ENCODE data around the gene PITPNC1. TPM values are rescaled to one million over a fixed set of nuclear protein-coding genes. Genes with fewer than 3 reads are reported as not detected.
"Not testable (repeated sequence)": the region's sequence is repeated elsewhere in the genome, so short reads cannot be mapped to it uniquely, and the experiment has no call there.

The PITPNC1 gene
- total RNA-seq, 1 experiment from 2014 or later: 4.2 TPM

DNA sequence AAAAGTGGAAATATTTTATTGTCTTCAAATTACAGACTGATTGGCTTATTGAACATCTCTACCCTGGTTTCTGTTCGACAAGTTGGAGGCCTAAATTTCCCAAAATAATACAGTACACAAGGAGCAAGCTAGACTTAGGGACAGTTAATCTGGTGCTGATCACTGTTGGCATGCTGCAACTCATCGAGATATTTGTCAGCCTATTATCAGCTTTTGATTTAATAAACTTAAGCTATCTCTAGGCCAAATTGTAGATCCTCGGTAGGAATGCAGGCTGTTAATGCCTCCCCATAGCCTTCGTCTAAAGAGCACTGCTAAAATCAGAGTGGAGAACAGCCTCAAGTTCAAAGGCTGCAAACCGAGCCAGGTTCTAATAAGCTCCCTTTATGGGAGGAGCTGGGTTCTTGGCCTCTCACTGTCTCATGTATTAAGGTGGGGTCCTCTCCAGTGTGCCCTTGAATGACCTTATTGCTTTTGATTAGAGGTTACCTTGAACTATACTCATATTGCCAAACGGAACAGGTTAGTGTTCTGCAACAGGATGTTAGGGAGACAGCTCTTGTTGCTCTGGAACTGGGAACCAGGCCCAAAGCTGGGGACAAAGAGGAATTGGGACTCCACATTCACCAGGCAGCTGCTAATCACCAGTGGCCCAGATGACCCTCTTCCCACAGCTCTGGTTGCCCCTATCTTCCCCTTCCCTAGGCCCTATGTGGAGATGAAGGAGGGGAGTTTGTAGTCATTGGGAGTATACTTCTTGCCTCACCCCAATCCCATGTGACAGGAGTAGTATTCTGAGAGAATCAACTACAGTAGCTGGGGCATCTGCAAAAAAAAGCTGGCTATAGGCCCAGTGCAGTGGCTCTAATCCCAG lies 271.2 kb downstream of the PITPNC1 start:
- Mint-ChIP-seq H3K4me3 (ENCODE audit: unreplicated experiment) (no peak overlapping the region), H3K4me1 (ENCODE audit: low read depth, unreplicated experiment) (no peaks in the 10 kb centered on the region), H3K36me3 (ENCODE audit: insufficient read depth, unreplicated experiment) (no peaks in the 10 kb centered on the region), H3K27ac (ENCODE audit: unreplicated experiment) (no peak overlapping the region), H3K9me3 (ENCODE audit: unreplicated experiment) (no peaks in the 10 kb centered on the region), H3K27me3 (ENCODE audit: insufficient read depth, unreplicated experiment) (no peaks in the 10 kb centered on the region)
- TF ChIP-seq, protein P1, sequence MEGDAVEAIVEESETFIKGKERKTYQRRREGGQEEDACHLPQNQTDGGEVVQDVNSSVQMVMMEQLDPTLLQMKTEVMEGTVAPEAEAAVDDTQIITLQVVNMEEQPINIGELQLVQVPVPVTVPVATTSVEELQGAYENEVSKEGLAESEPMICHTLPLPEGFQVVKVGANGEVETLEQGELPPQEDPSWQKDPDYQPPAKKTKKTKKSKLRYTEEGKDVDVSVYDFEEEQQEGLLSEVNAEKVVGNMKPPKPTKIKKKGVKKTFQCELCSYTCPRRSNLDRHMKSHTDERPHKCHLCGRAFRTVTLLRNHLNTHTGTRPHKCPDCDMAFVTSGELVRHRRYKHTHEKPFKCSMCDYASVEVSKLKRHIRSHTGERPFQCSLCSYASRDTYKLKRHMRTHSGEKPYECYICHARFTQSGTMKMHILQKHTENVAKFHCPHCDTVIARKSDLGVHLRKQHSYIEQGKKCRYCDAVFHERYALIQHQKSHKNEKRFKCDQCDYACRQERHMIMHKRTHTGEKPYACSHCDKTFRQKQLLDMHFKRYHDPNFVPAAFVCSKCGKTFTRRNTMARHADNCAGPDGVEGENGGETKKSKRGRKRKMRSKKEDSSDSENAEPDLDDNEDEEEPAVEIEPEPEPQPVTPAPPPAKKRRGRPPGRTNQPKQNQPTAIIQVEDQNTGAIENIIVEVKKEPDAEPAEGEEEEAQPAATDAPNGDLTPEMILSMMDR (IDR thresholded peaks at IDR 0.05; ENCODE audit: insufficient read depth in 1 of 2, low read depth in 1 of 2, low read length in 1 of 2, severe bottlenecking in 1 of 2, unreplicated experiment in 1 of 2): no peak
- no peaks in the 10 kb centered on the region for H3K4me1 ChIP-seq
- BruUV-seq (replicated peaks): no TSS peak
- intact Hi-C loops (cut with micrococcal nuclease; ENCODE audit: unreplicated experiment): no loop called here
- H3K9me3 ChIP-seq: no peaks in the 10 kb centered on the region
- CTCF ChIA-PET: no interaction called here
- H3K4me3 ChIP-seq (ENCODE audit: low read depth, low read length): no peak overlapping the region
- no peaks in the 10 kb centered on the region for H3K36me3 ChIP-seq (ENCODE audit: control insufficient read depth, insufficient read depth, low read length)
- DNase-seq: no peak
- POLR2A ChIA-PET: no interaction called here
- H3K27me3 ChIP-seq (replicated peaks; ENCODE audit: control insufficient read depth, insufficient read depth, low read length): no peaks in the 10 kb centered on the region

- H3K4me3 Mint-ChIP-seq (ENCODE audit: unreplicated experiment); H3K27ac Mint-ChIP-seq (ENCODE audit: unreplicated experiment); DNase-seq; H3K36me3 ChIP-seq (ENCODE audit: control insufficient read depth, insufficient read depth, low read length); CTCF ChIA-PET; POLR2A ChIA-PET; H3K9me3 ChIP-seq; H3K4me1 ChIP-seq; BruUV-seq (replicated peaks); H3K4me1 Mint-ChIP-seq (ENCODE audit: low read depth, unreplicated experiment); H3K27me3 ChIP-seq (replicated peaks; ENCODE audit: control insufficient read depth, insufficient read depth, low read length); intact Hi-C loops (cut with micrococcal nuclease; ENCODE audit: unreplicated experiment); H3K36me3 Mint-ChIP-seq (ENCODE audit: insufficient read depth, unreplicated experiment); H3K9me3 Mint-ChIP-seq (ENCODE audit: unreplicated experiment); H3K4me3 ChIP-seq (ENCODE audit: low read depth, low read length); H3K27me3 Mint-ChIP-seq (ENCODE audit: insufficient read depth, unreplicated experiment): not testable (repeated sequence)
These were observed 271.8 kb downstream of the PITPNC1 start for GRCh38 chr17:67648906-67649295.

- intact Hi-C loops (cut with micrococcal nuclease; ENCODE audit: unreplicated experiment): no loop called here
- H3K9me3 Mint-ChIP-seq (ENCODE audit: unreplicated experiment): no peaks in the 10 kb centered on the region
- no peak overlapping the region for H3K27ac Mint-ChIP-seq (ENCODE audit: unreplicated experiment)
- no TSS peak for BruUV-seq (replicated peaks)
- CTCF ChIA-PET: interaction anchor here (0.6 to 0.8 kb wide), 5 partner anchors 39 to 271 kb away, joined by 3 to 10 read pairs (median 5); no protein-coding TSS in a partner anchor
- Histone ChIP-seq H3K9me3 (no peaks in the 10 kb centered on the region), H3K36me3 (ENCODE audit: control insufficient read depth, insufficient read depth, low read length) (no peaks in the 10 kb centered on the region), H3K4me1 (no peaks in the 10 kb centered on the region), H3K27me3 (replicated peaks; ENCODE audit: control insufficient read depth, insufficient read depth, low read length) (no peaks in the 10 kb centered on the region), H3K4me3 (ENCODE audit: low read depth, low read length) (no peak overlapping the region)
- POLR2A ChIA-PET: no interaction called here
- H3K27me3 Mint-ChIP-seq (ENCODE audit: insufficient read depth, unreplicated experiment): no peaks in the 10 kb centered on the region
- no peaks in the 10 kb centered on the region for H3K4me1 Mint-ChIP-seq (ENCODE audit: low read depth, unreplicated experiment)
- H3K36me3 Mint-ChIP-seq (ENCODE audit: insufficient read depth, unreplicated experiment): no peaks in the 10 kb centered on the region
- no peak overlapping the region for H3K4me3 Mint-ChIP-seq (ENCODE audit: unreplicated experiment)
- TF ChIP-seq, protein P1 (IDR thresholded peaks at IDR 0.05; ENCODE audit: insufficient read depth in 1 of 2, low read depth in 1 of 2, low read length in 1 of 2, severe bottlenecking in 1 of 2, unreplicated experiment in 1 of 2): no peak
- no peak for DNase-seq
These were observed 272.8 kb downstream of the PITPNC1 start for GRCh38 chr17:67649891-67650290.

- intact Hi-C loops (cut with micrococcal nuclease; ENCODE audit: unreplicated experiment); H3K9me3 Mint-ChIP-seq (ENCODE audit: unreplicated experiment); H3K4me1 Mint-ChIP-seq (ENCODE audit: low read depth, unreplicated experiment); H3K4me1 ChIP-seq; H3K27me3 Mint-ChIP-seq (ENCODE audit: insufficient read depth, unreplicated experiment); POLR2A ChIA-PET; H3K36me3 ChIP-seq (ENCODE audit: control insufficient read depth, insufficient read depth, low read length); H3K4me3 ChIP-seq (ENCODE audit: low read depth, low read length); H3K27me3 ChIP-seq (replicated peaks; ENCODE audit: control insufficient read depth, insufficient read depth, low read length); H3K27ac Mint-ChIP-seq (ENCODE audit: unreplicated experiment); H3K9me3 ChIP-seq; H3K36me3 Mint-ChIP-seq (ENCODE audit: insufficient read depth, unreplicated experiment); H3K4me3 Mint-ChIP-seq (ENCODE audit: unreplicated experiment); CTCF ChIA-PET; BruUV-seq (replicated peaks); DNase-seq: not testable (repeated sequence)
These were observed 274.1 kb downstream of the PITPNC1 start for GRCh38 chr17:67651218-67651579.
